Measurements from ENCODE around the gene RIT1.

RIT1 gene

GRCh38 chr1:155884031-155884960 is 26.9 kb downstream of the RIT1 start:
- Mint-ChIP-seq H3K27ac (peak overlapping the region; percentile 64 to 88 (median 70)), H3K4me3 (no peak overlapping the region), H3K4me1 (peaks cover 14% of the 10 kb centered on the region), H3K36me3 (ENCODE audit: low read depth) (no peaks in the 10 kb centered on the region), H3K9me3 (no peaks in the 10 kb centered on the region), H3K27me3 (ENCODE audit: low read depth) (no peaks in the 10 kb centered on the region)
- TF ChIP-seq CTCF (IDR thresholded peaks at IDR 0.05; ENCODE audit: unreplicated experiment in 3 of 3): no peak

GRCh38 chr1:155882766-155883165 is 28.4 kb downstream of the RIT1 start:
- no peak overlapping the region for H3K27ac Mint-ChIP-seq
- H3K4me1 Mint-ChIP-seq: peaks cover 14% of the 10 kb centered on the region
- H3K36me3 Mint-ChIP-seq (ENCODE audit: low read depth): peaks cover 3% of the 10 kb centered on the region
- no peak overlapping the region for H3K4me3 Mint-ChIP-seq
- H3K27me3 Mint-ChIP-seq (ENCODE audit: low read depth): no peaks in the 10 kb centered on the region
- no peak for TF ChIP-seq CTCF (IDR thresholded peaks at IDR 0.05; ENCODE audit: unreplicated experiment in 3 of 3)
- H3K9me3 Mint-ChIP-seq: no peaks in the 10 kb centered on the region

- peaks cover 14% of the 10 kb centered on the region for H3K4me1 Mint-ChIP-seq
- peaks cover 3% of the 10 kb centered on the region for H3K36me3 Mint-ChIP-seq (ENCODE audit: low read depth)
- no peaks in the 10 kb centered on the region for H3K27me3 Mint-ChIP-seq (ENCODE audit: low read depth)
- no peak overlapping the region for H3K4me3 Mint-ChIP-seq
- TF ChIP-seq CTCF (IDR thresholded peaks at IDR 0.05; ENCODE audit: unreplicated experiment in 3 of 3): no peak
- no peaks in the 10 kb centered on the region for H3K9me3 Mint-ChIP-seq
- H3K27ac Mint-ChIP-seq: peak overlapping the region in 1 of 3 experiments; percentile 37
Measured at GRCh38 chr1:155882235-155882634, 28.9 kb downstream of the RIT1 start.

- Mint-ChIP-seq H3K36me3 (ENCODE audit: low read depth) (peaks cover 3% of the 10 kb centered on the region), H3K4me1 (peaks cover 14% of the 10 kb centered on the region), H3K27ac (no peak overlapping the region), H3K4me3 (no peak overlapping the region), H3K27me3 (ENCODE audit: low read depth) (no peaks in the 10 kb centered on the region), H3K9me3 (no peaks in the 10 kb centered on the region)
- TF ChIP-seq CTCF (IDR thresholded peaks at IDR 0.05; ENCODE audit: unreplicated experiment in 3 of 3): no peak
Measured at GRCh38 chr1:155880950-155881349, 30.2 kb downstream of the RIT1 start.

GRCh38 chr1:155880251-155880650 is 30.9 kb downstream of the RIT1 start:
- H3K27ac Mint-ChIP-seq: no peak overlapping the region
- no peak overlapping the region for H3K4me3 Mint-ChIP-seq
- no peak for TF ChIP-seq CTCF (IDR thresholded peaks at IDR 0.05; ENCODE audit: unreplicated experiment in 3 of 3)
- peaks cover 3% of the 10 kb centered on the region for H3K36me3 Mint-ChIP-seq (ENCODE audit: low read depth)
- H3K9me3 Mint-ChIP-seq: no peaks in the 10 kb centered on the region
- H3K27me3 Mint-ChIP-seq (ENCODE audit: low read depth): no peaks in the 10 kb centered on the region
- H3K4me1 Mint-ChIP-seq: peaks cover 14% of the 10 kb centered on the region

- Mint-ChIP-seq H3K9me3 (no peaks in the 10 kb centered on the region), H3K4me1 (no peaks in the 10 kb centered on the region), H3K27ac (no peak overlapping the region), H3K36me3 (ENCODE audit: low read depth) (peaks cover 3% of the 10 kb centered on the region), H3K27me3 (ENCODE audit: low read depth) (no peaks in the 10 kb centered on the region), H3K4me3 (no peak overlapping the region)
- TF ChIP-seq CTCF (IDR thresholded peaks at IDR 0.05; ENCODE audit: unreplicated experiment in 3 of 3): no peak
Measured at GRCh38 chr1:155877945-155878344, 33.2 kb downstream of the RIT1 start.

Data from nephron (organoid).